ACHN (cell line): ENCODE results near the gene RUFY4.
"Not testable (repeated sequence)": the region's sequence is repeated elsewhere in the genome, so short reads cannot be mapped to it uniquely, and the experiment has no call there.

Experiments
- DNase-seq: peaks from one replicate; pipeline ENCODE4 v3.0.0-alpha.2; 2015
- in situ Hi-C: cut with HindIII; loops from 2 replicates; pipeline ENCODE4 v1.10.0; 2017; ENCODE audit warnings: low sequenced_read_pairs, low pct_ligation_motif_present, low pct_unique_long_range_greater_than_20kb

The RUFY4 gene

GRCh38 chr2:218068721-218069334, at the start of gene RUFY4:
Gene RUFY4, plus strand, starts transcription at chr2:218069253. Its CDS starts 1,353 bp downstream, at chr2:218070606.
- in situ Hi-C loops: not testable (repeated sequence)
- DNase-seq: peak; percentile 76

GRCh38 chr2:218019411-218020060, 49.5 kb upstream of the RUFY4 start:
- in situ Hi-C loops: no loop called here
- DNase-seq: no peak

- no peak for DNase-seq
- in situ Hi-C loops: no loop called here
Observed at GRCh38 chr2:218020281-218020680, 48.8 kb upstream of the RUFY4 start.

- in situ Hi-C loops: no loop called here
Observed at GRCh38 chr2:218020966-218021535, 48.0 kb upstream of the RUFY4 start.

GRCh38 chr2:218021536-218022071, 47.4 kb upstream of the RUFY4 start:
- in situ Hi-C loops: no loop called here
- no peak for DNase-seq

More at GRCh38 chr2:218020966-218021535, 48.0 kb upstream of the RUFY4 start:
- DNase-seq: no peak

GRCh38 chr2:218022131-218022850, 46.8 kb upstream of the RUFY4 start:
- no peak for DNase-seq
- in situ Hi-C loops: no loop called here

- in situ Hi-C loops: no loop called here
- no peak for DNase-seq
Observed at GRCh38 chr2:218022851-218023530, 46.1 kb upstream of the RUFY4 start.

GRCh38 chr2:218023636-218024035, 45.4 kb upstream of the RUFY4 start:
- DNase-seq: no peak
- in situ Hi-C loops: no loop called here

GRCh38 chr2:218024336-218024735, 44.7 kb upstream of the RUFY4 start:
- in situ Hi-C loops: no loop called here
- no peak for DNase-seq

GRCh38 chr2:218024871-218025270, 44.2 kb upstream of the RUFY4 start:
- DNase-seq: no peak
- in situ Hi-C loops: no loop called here

GRCh38 chr2:218026244-218026643, 42.8 kb upstream of the RUFY4 start:
- no peak for DNase-seq
- in situ Hi-C loops: no loop called here

- no peak for DNase-seq
- in situ Hi-C loops: no loop called here
Observed at GRCh38 chr2:218026676-218027425, 42.2 kb upstream of the RUFY4 start.

- DNase-seq: no peak
- in situ Hi-C loops: no loop called here
Observed at GRCh38 chr2:218027426-218028188, 41.4 kb upstream of the RUFY4 start.

GRCh38 chr2:218028189-218028495, 40.9 kb upstream of the RUFY4 start:
- in situ Hi-C loops: no loop called here
- no peak for DNase-seq

- in situ Hi-C loops: no loop called here
- DNase-seq: no peak
Observed at GRCh38 chr2:218028562-218029348, 40.3 kb upstream of the RUFY4 start.

- no peak for DNase-seq
- in situ Hi-C loops: no loop called here
Observed at GRCh38 chr2:218029366-218030360, 39.4 kb upstream of the RUFY4 start.
